OCI-LY3 (cell line): ENCODE data around the gene SPATA32.

Experiments
- CTCF ChIP-seq: fragments of 200-600, 300-600 bp; sonication (generic); IDR thresholded peaks from 2 replicates; pipeline ENCODE4 v1.5.1; 2014; ENCODE audit warnings: antibody characterized with exemption, low read length, low read depth
- EZH2phosphoT487 ChIP-seq: fragments of 200-600 bp; shearing (Covaris generic); IDR thresholded peaks from 2 replicates; pipeline ENCODE4 v1.6.1; 2018; ENCODE audit warnings: antibody characterized with exemption, mixed run types, low read depth

- TF ChIP-seq CTCF = no peak
- TF ChIP-seq EZH2phosphoT487 = no peak
Measured at GRCh38 chr17:45229681-45230409, 32.0 kb downstream of the SPATA32 start.
